ENCODE measurements around the gene TAGLN. TPM values are rescaled to one million over a fixed set of nuclear protein-coding genes. Genes with fewer than 3 reads are reported as not detected.
"Not testable (repeated sequence)": the region's sequence is repeated elsewhere in the genome, so short reads cannot be mapped to it uniquely, and the experiment has no call there.

Gene TAGLN
- total RNA-seq, 2 experiments from 2014 or later: 8.4 to 9.5 TPM

DNA sequence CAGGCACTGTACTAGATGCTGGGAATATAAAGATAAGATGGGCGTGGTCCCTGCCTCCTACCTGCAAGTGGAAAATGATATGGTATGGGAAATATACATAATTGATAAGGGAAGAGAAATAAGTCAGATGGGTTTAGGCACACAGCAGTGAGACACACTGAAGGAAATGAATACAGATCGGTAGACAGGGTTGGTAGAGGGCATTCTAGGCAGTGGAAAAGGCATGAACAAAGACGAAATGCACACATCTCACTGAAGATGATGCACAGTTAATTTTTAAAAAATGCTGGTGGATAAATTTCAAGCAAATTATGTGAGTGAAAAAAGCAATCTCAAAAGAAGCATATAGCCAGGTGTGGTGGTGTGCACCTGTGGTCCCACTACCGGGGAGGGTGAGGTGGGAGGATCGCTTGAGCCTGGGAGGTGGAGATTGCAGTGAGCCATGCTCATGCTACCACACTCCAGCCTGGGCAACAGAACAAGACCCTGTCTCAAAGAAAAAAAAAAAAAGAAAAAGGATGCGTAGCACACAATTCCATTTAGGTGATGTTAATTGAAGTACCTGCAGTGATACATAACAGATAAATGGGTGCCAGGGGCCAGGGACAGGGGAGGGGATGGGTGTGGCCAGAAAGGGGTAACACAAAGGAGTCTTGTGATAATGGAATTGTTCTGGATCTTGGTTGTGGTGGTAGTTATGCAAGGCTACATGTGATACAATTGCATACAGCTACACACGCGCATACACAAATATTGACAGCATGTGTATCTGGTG lies 10.4 kb downstream of the TAGLN start:
- ATAC-seq (ENCODE audit: poor library complexity); intact Hi-C loops (cut with DNase I, micrococcal nuclease); H3K27me3 Mint-ChIP-seq; H3K4me1 ChIP-seq (ENCODE audit: insufficient read depth, low read length); CTCF ChIA-PET; H3K4me3 Mint-ChIP-seq; H3K4me3 ChIP-seq (ENCODE audit: low read length); POLR2A ChIA-PET; DNase-seq; H3K9me3 Mint-ChIP-seq; H3K27me3 ChIP-seq (ENCODE audit: control insufficient read depth in 1 of 2, insufficient read depth in 2 of 2, low read length in 2 of 2); H3K27ac ChIP-seq (ENCODE audit: low read depth in 1 of 2, low read length in 2 of 2); H3K9me3 ChIP-seq (ENCODE audit: control insufficient read depth in 1 of 2, insufficient read depth in 1 of 2, low read length in 2 of 2): not testable (repeated sequence)
- peaks cover 51% of the 10 kb centered on the region for H3K36me3 ChIP-seq (ENCODE audit: insufficient read depth, low read length)
- H3K4me1 Mint-ChIP-seq (ENCODE audit: low read depth): peaks cover 12% of the 10 kb centered on the region
- peaks cover 65% of the 10 kb centered on the region for H3K36me3 Mint-ChIP-seq (ENCODE audit: low read depth)
- peak overlapping the region; percentile 51 for H3K27ac Mint-ChIP-seq

GRCh38 chr11:117210620-117211019 lies 11.4 kb downstream of the TAGLN start:
- no peak overlapping the region for H3K4me3 ChIP-seq (ENCODE audit: low read length)
- CTCF ChIA-PET: no interaction called here
- POLR2A ChIA-PET: interaction anchor here (1.1 kb wide), 1 partner anchor 12 kb away, joined by 3 read pairs; no protein-coding TSS in a partner anchor
- H3K36me3 ChIP-seq (ENCODE audit: insufficient read depth, low read length): peaks cover 47% of the 10 kb centered on the region
- no peaks in the 10 kb centered on the region for H3K9me3 ChIP-seq (ENCODE audit: control insufficient read depth in 1 of 2, insufficient read depth in 1 of 2, low read length in 2 of 2)
- Mint-ChIP-seq H3K27me3 (no peaks in the 10 kb centered on the region), H3K27ac (peak overlapping the region; percentile 51), H3K4me3 (no peak overlapping the region), H3K4me1 (ENCODE audit: low read depth) (peaks cover 15% of the 10 kb centered on the region), H3K36me3 (ENCODE audit: low read depth) (peaks cover 61% of the 10 kb centered on the region), H3K9me3 (no peaks in the 10 kb centered on the region)
- H3K27me3 ChIP-seq (ENCODE audit: control insufficient read depth in 1 of 2, insufficient read depth in 2 of 2, low read length in 2 of 2): no peaks in the 10 kb centered on the region
- H3K27ac ChIP-seq (ENCODE audit: low read depth in 1 of 2, low read length in 2 of 2): no peak overlapping the region
- TF ChIP-seq, protein P1, sequence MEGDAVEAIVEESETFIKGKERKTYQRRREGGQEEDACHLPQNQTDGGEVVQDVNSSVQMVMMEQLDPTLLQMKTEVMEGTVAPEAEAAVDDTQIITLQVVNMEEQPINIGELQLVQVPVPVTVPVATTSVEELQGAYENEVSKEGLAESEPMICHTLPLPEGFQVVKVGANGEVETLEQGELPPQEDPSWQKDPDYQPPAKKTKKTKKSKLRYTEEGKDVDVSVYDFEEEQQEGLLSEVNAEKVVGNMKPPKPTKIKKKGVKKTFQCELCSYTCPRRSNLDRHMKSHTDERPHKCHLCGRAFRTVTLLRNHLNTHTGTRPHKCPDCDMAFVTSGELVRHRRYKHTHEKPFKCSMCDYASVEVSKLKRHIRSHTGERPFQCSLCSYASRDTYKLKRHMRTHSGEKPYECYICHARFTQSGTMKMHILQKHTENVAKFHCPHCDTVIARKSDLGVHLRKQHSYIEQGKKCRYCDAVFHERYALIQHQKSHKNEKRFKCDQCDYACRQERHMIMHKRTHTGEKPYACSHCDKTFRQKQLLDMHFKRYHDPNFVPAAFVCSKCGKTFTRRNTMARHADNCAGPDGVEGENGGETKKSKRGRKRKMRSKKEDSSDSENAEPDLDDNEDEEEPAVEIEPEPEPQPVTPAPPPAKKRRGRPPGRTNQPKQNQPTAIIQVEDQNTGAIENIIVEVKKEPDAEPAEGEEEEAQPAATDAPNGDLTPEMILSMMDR (IDR thresholded peaks at IDR 0.05): no peak
- ATAC-seq (ENCODE audit: poor library complexity) (no peak), DNase-seq (no peak)
- H3K4me1 ChIP-seq (ENCODE audit: insufficient read depth, low read length): no peaks in the 10 kb centered on the region
- intact Hi-C loops (cut with DNase I, micrococcal nuclease): no loop called here

DNA sequence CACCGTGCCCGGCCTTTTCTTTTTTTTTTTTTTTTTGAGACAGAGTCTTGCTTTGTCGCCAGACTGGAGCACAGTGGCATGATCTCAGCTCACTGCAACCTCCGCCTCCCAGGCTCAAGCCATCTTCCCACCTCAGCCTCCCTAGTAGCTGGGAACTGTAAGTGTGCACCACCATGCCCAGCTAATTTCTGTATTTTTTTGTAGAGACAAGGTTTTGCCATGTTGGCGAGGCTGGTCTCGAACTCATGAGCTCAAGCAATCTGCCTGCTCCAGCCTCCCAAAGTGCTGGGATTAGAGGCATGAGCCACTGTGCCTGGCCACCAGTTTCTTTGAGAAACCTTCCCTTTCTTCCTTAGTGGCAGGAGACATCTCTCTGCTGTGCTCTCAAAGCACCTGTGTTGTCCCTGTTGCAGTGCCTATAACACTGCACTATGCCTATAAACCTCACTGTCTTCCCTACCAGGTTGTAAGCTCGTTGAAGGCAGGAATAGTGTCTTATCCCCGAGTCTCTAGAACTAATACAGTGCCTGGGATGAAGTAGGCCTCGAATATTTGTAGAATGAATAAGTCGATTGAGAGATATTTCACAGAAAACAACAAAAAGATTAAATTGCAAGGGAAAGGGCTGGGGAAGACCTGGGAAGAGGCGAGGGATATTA lies 13.7 kb downstream of the TAGLN start:
- intact Hi-C loops (cut with DNase I, micrococcal nuclease): no loop called here
- Histone ChIP-seq H3K36me3 (ENCODE audit: insufficient read depth, low read length) (peaks cover 63% of the 10 kb centered on the region), H3K4me3 (ENCODE audit: low read length) (no peak overlapping the region), H3K9me3 (ENCODE audit: control insufficient read depth in 1 of 2, insufficient read depth in 1 of 2, low read length in 2 of 2) (no peaks in the 10 kb centered on the region), H3K4me1 (ENCODE audit: insufficient read depth, low read length) (no peaks in the 10 kb centered on the region), H3K27me3 (ENCODE audit: control insufficient read depth in 1 of 2, insufficient read depth in 2 of 2, low read length in 2 of 2) (no peaks in the 10 kb centered on the region), H3K27ac (ENCODE audit: low read depth in 1 of 2, low read length in 2 of 2) (no peak overlapping the region)
- Mint-ChIP-seq H3K27me3 (no peaks in the 10 kb centered on the region), H3K36me3 (ENCODE audit: low read depth) (peaks cover 81% of the 10 kb centered on the region), H3K4me1 (ENCODE audit: low read depth) (peaks cover 15% of the 10 kb centered on the region), H3K27ac (no peak overlapping the region), H3K9me3 (no peaks in the 10 kb centered on the region), H3K4me3 (no peak overlapping the region)
- DNase-seq (no peak), ATAC-seq (ENCODE audit: poor library complexity) (no peak)
- ChIA-PET POLR2A (interaction anchor here (0.9 kb wide), 1 partner anchor 13 kb away, joined by 3 read pairs; no protein-coding TSS in a partner anchor), CTCF (interaction anchor here (0.7 to 1.5 kb wide), 2 partner anchors 150 to 333 kb away, joined by 4 read pairs; no protein-coding TSS in a partner anchor)
- TF ChIP-seq, protein P1 (IDR thresholded peaks at IDR 0.05): no peak
